ENCODE measurements around the gene TNKS2. TPM values are rescaled to one million over a fixed set of nuclear protein-coding genes. Genes with fewer than 3 reads are reported as not detected.

The TNKS2 gene
- total RNA-seq, 1 experiment from 2014 or later, result 46.2 TPM

- Histone ChIP-seq H3K27me3 (ENCODE audit: control insufficient read depth, insufficient read depth, low read length) (no peaks in the 10 kb centered on the region), H3K36me3 (ENCODE audit: control insufficient read depth, insufficient read depth, low read length) (no peaks in the 10 kb centered on the region), H3K4me3 (ENCODE audit: low read depth in 2 of 2, low read length in 2 of 2) (peak within 1 kb of the TSS; percentile 68 to 89), H3K4me1 (ENCODE audit: control insufficient read depth, insufficient read depth, low read length) (peaks cover 10% of the 10 kb centered on the region; the same call in 1 of the 2 replicates), H3K27ac (ENCODE audit: low read length) (peak within 1 kb of the TSS; percentile 37), H3K9me3 (ENCODE audit: control insufficient read depth, insufficient read depth, low read depth, low read length) (no peaks in the 10 kb centered on the region)
- intact Hi-C loops (cut with micrococcal nuclease; ENCODE audit: unreplicated experiment) (loop anchor here (10.0 kb wide), 1 partner anchor 274 kb away; the partner anchor contains the start of gene PPP1R3C), in situ Hi-C loops (cut with HindIII; ENCODE audit: low pct_unique_long_range_greater_than_20kb, low sequenced_read_pairs) (no loop called here)
- no TSS peak for BruUV-seq (replicated peaks)
- TF ChIP-seq, protein P1, sequence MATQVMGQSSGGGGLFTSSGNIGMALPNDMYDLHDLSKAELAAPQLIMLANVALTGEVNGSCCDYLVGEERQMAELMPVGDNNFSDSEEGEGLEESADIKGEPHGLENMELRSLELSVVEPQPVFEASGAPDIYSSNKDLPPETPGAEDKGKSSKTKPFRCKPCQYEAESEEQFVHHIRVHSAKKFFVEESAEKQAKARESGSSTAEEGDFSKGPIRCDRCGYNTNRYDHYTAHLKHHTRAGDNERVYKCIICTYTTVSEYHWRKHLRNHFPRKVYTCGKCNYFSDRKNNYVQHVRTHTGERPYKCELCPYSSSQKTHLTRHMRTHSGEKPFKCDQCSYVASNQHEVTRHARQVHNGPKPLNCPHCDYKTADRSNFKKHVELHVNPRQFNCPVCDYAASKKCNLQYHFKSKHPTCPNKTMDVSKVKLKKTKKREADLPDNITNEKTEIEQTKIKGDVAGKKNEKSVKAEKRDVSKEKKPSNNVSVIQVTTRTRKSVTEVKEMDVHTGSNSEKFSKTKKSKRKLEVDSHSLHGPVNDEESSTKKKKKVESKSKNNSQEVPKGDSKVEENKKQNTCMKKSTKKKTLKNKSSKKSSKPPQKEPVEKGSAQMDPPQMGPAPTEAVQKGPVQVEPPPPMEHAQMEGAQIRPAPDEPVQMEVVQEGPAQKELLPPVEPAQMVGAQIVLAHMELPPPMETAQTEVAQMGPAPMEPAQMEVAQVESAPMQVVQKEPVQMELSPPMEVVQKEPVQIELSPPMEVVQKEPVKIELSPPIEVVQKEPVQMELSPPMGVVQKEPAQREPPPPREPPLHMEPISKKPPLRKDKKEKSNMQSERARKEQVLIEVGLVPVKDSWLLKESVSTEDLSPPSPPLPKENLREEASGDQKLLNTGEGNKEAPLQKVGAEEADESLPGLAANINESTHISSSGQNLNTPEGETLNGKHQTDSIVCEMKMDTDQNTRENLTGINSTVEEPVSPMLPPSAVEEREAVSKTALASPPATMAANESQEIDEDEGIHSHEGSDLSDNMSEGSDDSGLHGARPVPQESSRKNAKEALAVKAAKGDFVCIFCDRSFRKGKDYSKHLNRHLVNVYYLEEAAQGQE (IDR thresholded peaks at IDR 0.05; ENCODE audit: insufficient read depth in 1 of 2, low read depth in 2 of 2, low read length in 1 of 2), result no peak
- TF ChIP-seq CTCF (IDR thresholded peaks at IDR 0.05) (peak; percentile 61), TCF7L2 (IDR thresholded peaks at IDR 0.05; ENCODE audit: low read depth, low read length) (peak; percentile 93)
- POLR2A ChIA-PET, result interaction anchor here (0.6 kb wide), 1 partner anchor 27 kb away, joined by 7 read pairs; no protein-coding TSS in a partner anchor
- DNase-seq (ENCODE audit: low read depth, low spot score) (no peak), ATAC-seq (0 out of 2 replicates have a peak, but pooled peaks have one; percentile 26)
- CTCF ChIA-PET, result interaction anchor here (1.6 kb wide), 1 partner anchor 151 kb away, joined by 7 read pairs; no protein-coding TSS in a partner anchor
These were observed 111.0 kb downstream of the TNKS2 start, which contains the start of gene FGFBP3 for GRCh38 chr10:91909117-91909677. Gene FGFBP3, minus strand, starts transcription at chr10:91909486. Its CDS starts 517 bp downstream, at chr10:91908969.

DNA sequence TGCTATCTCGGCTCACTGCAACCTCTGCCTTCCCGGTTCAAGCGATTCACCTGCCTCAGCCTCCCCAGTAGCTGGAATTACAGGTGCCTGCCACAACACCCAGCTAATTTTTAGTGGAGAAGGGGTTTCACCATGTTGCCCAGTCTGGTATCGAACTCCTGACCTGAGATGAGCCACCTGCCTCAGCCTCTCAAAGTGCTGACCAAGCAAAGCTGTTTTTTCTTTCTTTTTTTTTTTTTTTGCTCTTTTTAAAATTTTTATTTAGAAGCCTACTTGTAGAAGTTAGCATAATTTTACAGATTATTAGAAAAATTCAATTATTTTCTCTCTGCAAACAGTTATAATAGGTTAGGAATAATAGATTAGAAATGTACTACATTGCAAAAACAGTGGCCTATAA is 112.2 kb downstream of the TNKS2 start:
- POLR2A ChIA-PET, result interaction anchor here (0.6 kb wide), 1 partner anchor 1009 kb away, joined by 4 read pairs; no protein-coding TSS in a partner anchor
- no peak for ATAC-seq
- in situ Hi-C loops (cut with HindIII; ENCODE audit: low pct_unique_long_range_greater_than_20kb, low sequenced_read_pairs) (no loop called here), intact Hi-C loops (cut with micrococcal nuclease; ENCODE audit: unreplicated experiment) (loop anchor here (10.0 kb wide), 3 partner anchors 426 to 616 kb away; no protein-coding TSS in a partner anchor)
- Histone ChIP-seq H3K4me1 (ENCODE audit: control insufficient read depth, insufficient read depth, low read length) (peaks cover 10% of the 10 kb centered on the region; the same call in 1 of the 2 replicates), H3K27me3 (ENCODE audit: control insufficient read depth, insufficient read depth, low read length) (no peaks in the 10 kb centered on the region; the same call in 1 of the 2 replicates), H3K4me3 (ENCODE audit: low read depth in 2 of 2, low read length in 2 of 2) (no peak overlapping the region), H3K9me3 (ENCODE audit: control insufficient read depth, insufficient read depth, low read depth, low read length) (no peaks in the 10 kb centered on the region), H3K27ac (ENCODE audit: low read length) (no peak overlapping the region), H3K36me3 (ENCODE audit: control insufficient read depth, insufficient read depth, low read length) (no peaks in the 10 kb centered on the region)
- no peak for DNase-seq (ENCODE audit: low read depth, low spot score)
- no TSS peak for BruUV-seq (replicated peaks)
- TF ChIP-seq, protein P1 (IDR thresholded peaks at IDR 0.05; ENCODE audit: insufficient read depth in 1 of 2, low read depth in 2 of 2, low read length in 1 of 2), result no peak
- no peak for TF ChIP-seq SIN3A (IDR thresholded peaks at IDR 0.05; ENCODE audit: borderline replicate concordance, insufficient read depth, low read depth, low read length)
- no peak for TF ChIP-seq TCF7L2 (IDR thresholded peaks at IDR 0.05; ENCODE audit: low read depth, low read length)
- TF ChIP-seq POLR2AphosphoS5 (IDR thresholded peaks at IDR 0.05; ENCODE audit: low read depth, low read length), result no peak
- TF ChIP-seq CTCF (IDR thresholded peaks at IDR 0.05), result no peak
- CTCF ChIA-PET, result interaction anchor here (0.6 to 0.7 kb wide), 3 partner anchors 54 to 1003 kb away, joined by 3 to 13 read pairs (median 9); no protein-coding TSS in a partner anchor

Measured in Panc1 (cell line).